ENCODE measurements around the gene DBP. TPM values are rescaled to one million over a fixed set of nuclear protein-coding genes. Genes with fewer than 3 reads are reported as not detected.

The DBP gene
- polyA plus RNA-seq, 3 donors: 12.8 to 22.3 (median 17.5) TPM

- no peak for TF ChIP-seq CTCF (IDR thresholded peaks at IDR 0.05)
- intact Hi-C loops (cut with micrococcal nuclease): no loop called here
- Mint-ChIP-seq H3K9me3 (peaks cover 0 to 3% (median 0%) of the 10 kb centered on the region in 7 donors), H3K27me3 (ENCODE audit: low read depth in 3 of 3) (peaks cover 0 to 2% (median 2%) of the 10 kb centered on the region in 3 donors), H3K4me1 (peaks cover 22% of the 10 kb centered on the region), H3K4me3 (no peak overlapping the region), H3K27ac (peak overlapping the region in 6 of 7 donors; percentile 1 to 81 (median 42)), H3K36me3 (peaks cover 27 to 30% of the 10 kb centered on the region in 2 donors)
- Histone ChIP-seq H2AFZ (ENCODE audit: insufficient read depth, low read depth, low read length, poor library complexity, severe bottlenecking) (no peak overlapping the region), H3K27me3 (ENCODE audit: control insufficient read depth in 2 of 2, insufficient read depth in 2 of 2, low read length in 2 of 2) (no peaks in the 10 kb centered on the region), H3K36me3 (replicated peaks in 1 of 2; ENCODE audit: control insufficient read depth in 1 of 2, insufficient read depth in 2 of 2, low read length in 2 of 2) (peaks cover 30 to 31% of the 10 kb centered on the region in 2 donors), H3K9ac (ENCODE audit: insufficient read depth, low read length, poor library complexity, severe bottlenecking) (no peak overlapping the region), H3K4me3 (replicated peaks in 1 of 3; ENCODE audit: low read depth in 2 of 3, low read length in 3 of 3) (no peak overlapping the region), H3K79me2 (ENCODE audit: insufficient read depth, low read length) (peaks cover 29% of the 10 kb centered on the region), H3K9me3 (replicated peaks in 1 of 2; ENCODE audit: control insufficient read depth in 1 of 2, insufficient read depth in 1 of 2, low read length in 2 of 2) (no peaks in the 10 kb centered on the region), H4K20me1 (ENCODE audit: insufficient read depth, low read length) (peaks cover 41% of the 10 kb centered on the region), H3K4me2 (replicated peaks; ENCODE audit: extremely low read depth, low read length, poor library complexity, severe bottlenecking) (no peak overlapping the region), H3K4me1 (ENCODE audit: control insufficient read depth in 1 of 2, insufficient read depth in 2 of 2, low read length in 2 of 2) (peaks cover 16 to 23% of the 10 kb centered on the region in 2 donors), H3K27ac (ENCODE audit: low read depth in 1 of 2, low read length in 2 of 2) (peak overlapping the region in 1 of 2 donors; percentile 14)
- WGBS (ENCODE audit: insufficient coverage): 90% methylated on average over 12 of the region's 13 CpGs
- no peak for DNase-seq
Measured at GRCh38 chr19:48613852-48614435, 23.2 kb downstream of the DBP start.

- peaks cover 0 to 3% (median 0%) of the 10 kb centered on the region in 7 donors for H3K9me3 Mint-ChIP-seq
- Histone ChIP-seq H3K36me3 (replicated peaks in 1 of 2; ENCODE audit: control insufficient read depth in 1 of 2, insufficient read depth in 2 of 2, low read length in 2 of 2) (peaks cover 30 to 31% of the 10 kb centered on the region in 2 donors), H3K9ac (ENCODE audit: insufficient read depth, low read length, poor library complexity, severe bottlenecking) (no peak overlapping the region), H4K20me1 (ENCODE audit: insufficient read depth, low read length) (peaks cover 40% of the 10 kb centered on the region), H3K4me3 (replicated peaks in 1 of 3; ENCODE audit: low read depth in 2 of 3, low read length in 3 of 3) (no peak overlapping the region), H3K79me2 (ENCODE audit: insufficient read depth, low read length) (peaks cover 21% of the 10 kb centered on the region), H2AFZ (ENCODE audit: insufficient read depth, low read depth, low read length, poor library complexity, severe bottlenecking) (no peak overlapping the region), H3K4me1 (ENCODE audit: control insufficient read depth in 1 of 2, insufficient read depth in 2 of 2, low read length in 2 of 2) (peaks cover 16 to 25% of the 10 kb centered on the region in 2 donors), H3K27ac (ENCODE audit: low read depth in 1 of 2, low read length in 2 of 2) (peak overlapping the region in 1 of 2 donors; percentile 14), H3K4me2 (replicated peaks; ENCODE audit: extremely low read depth, low read length, poor library complexity, severe bottlenecking) (no peak overlapping the region), H3K9me3 (replicated peaks in 1 of 2; ENCODE audit: control insufficient read depth in 1 of 2, insufficient read depth in 1 of 2, low read length in 2 of 2) (no peaks in the 10 kb centered on the region), H3K27me3 (ENCODE audit: control insufficient read depth in 2 of 2, insufficient read depth in 2 of 2, low read length in 2 of 2) (no peaks in the 10 kb centered on the region)
- H3K36me3 Mint-ChIP-seq: peaks cover 27 to 30% of the 10 kb centered on the region in 2 donors
- DNase-seq: no peak
- 91% methylated on average over 37 of the region's 39 CpGs for WGBS (ENCODE audit: insufficient coverage)
- TF ChIP-seq CTCF (IDR thresholded peaks at IDR 0.05): no peak
- no peak overlapping the region for H3K4me3 Mint-ChIP-seq
- H3K4me1 Mint-ChIP-seq: peaks cover 24% of the 10 kb centered on the region
- intact Hi-C loops (cut with micrococcal nuclease): no loop called here
- H3K27ac Mint-ChIP-seq: peak overlapping the region in 2 of 7 donors; percentile 53 to 65
- peaks cover 1 to 3% (median 2%) of the 10 kb centered on the region in 3 donors for H3K27me3 Mint-ChIP-seq (ENCODE audit: low read depth in 3 of 3)
Measured at GRCh38 chr19:48613024-48613851, 23.9 kb downstream of the DBP start.

Data from CD14-positive monocyte (primary cell).